ENCODE data around the gene GTF2E1.
A peak's percentile ranks its signal among the peaks of the same experiment; 100 is the strongest.
"Not testable (repeated sequence)": the region's sequence is repeated elsewhere in the genome, so short reads cannot be mapped to it uniquely, and the experiment has no call there.

GTF2E1 gene

GRCh38 chr3:120753810-120754209, 11.3 kb downstream of the GTF2E1 start:
- no peak for DNase-seq (ENCODE audit: low read depth)
- H3K4me3 ChIP-seq (ENCODE audit: low read depth, low read length): no peak overlapping the region
- TF ChIP-seq CTCF (IDR thresholded peaks at IDR 0.05; ENCODE audit: insufficient read depth, low read depth, low read length, missing control alignments): no peak

GRCh38 chr3:120756061-120756460, 13.5 kb downstream of the GTF2E1 start:
- no peak for DNase-seq (ENCODE audit: low read depth)
- H3K4me3 ChIP-seq (ENCODE audit: low read depth, low read length): no peak overlapping the region
- TF ChIP-seq CTCF (IDR thresholded peaks at IDR 0.05; ENCODE audit: insufficient read depth, low read depth, low read length, missing control alignments): no peak

- not testable (repeated sequence) for DNase-seq (ENCODE audit: low read depth)
Observed at GRCh38 chr3:120758551-120758950, 16.0 kb downstream of the GTF2E1 start.

GRCh38 chr3:120762615-120763014, 20.1 kb downstream of the GTF2E1 start:
- DNase-seq (ENCODE audit: low read depth): no peak
- H3K4me3 ChIP-seq (ENCODE audit: low read depth, low read length): no peak overlapping the region
- no peak for TF ChIP-seq CTCF (IDR thresholded peaks at IDR 0.05; ENCODE audit: insufficient read depth, low read depth, low read length, missing control alignments)

More at GRCh38 chr3:120758551-120758950, 16.0 kb downstream of the GTF2E1 start:
- not testable (repeated sequence) for H3K4me3 ChIP-seq (ENCODE audit: low read depth, low read length)

- DNase-seq (ENCODE audit: low read depth): peak; percentile 46
- no peak overlapping the region; the same call in 1 of the 2 replicates for H3K4me3 ChIP-seq (ENCODE audit: low read depth, low read length)
- TF ChIP-seq CTCF (IDR thresholded peaks at IDR 0.05; ENCODE audit: insufficient read depth, low read depth, low read length, missing control alignments): no peak
Observed at GRCh38 chr3:120763601-120764000, 21.1 kb downstream of the GTF2E1 start.

GRCh38 chr3:120764206-120764605, 21.7 kb downstream of the GTF2E1 start:
- no peak for DNase-seq (ENCODE audit: low read depth)
- no peak for TF ChIP-seq CTCF (IDR thresholded peaks at IDR 0.05; ENCODE audit: insufficient read depth, low read depth, low read length, missing control alignments)
- no peak overlapping the region for H3K4me3 ChIP-seq (ENCODE audit: low read depth, low read length)

- TF ChIP-seq CTCF (IDR thresholded peaks at IDR 0.05; ENCODE audit: insufficient read depth, low read depth, low read length, missing control alignments): no peak
- DNase-seq (ENCODE audit: low read depth): peak; percentile 39
- peak overlapping the region; percentile 25; the same call in 1 of the 2 replicates for H3K4me3 ChIP-seq (ENCODE audit: low read depth, low read length)
Observed at GRCh38 chr3:120765830-120766493, 23.4 kb downstream of the GTF2E1 start.

Measured in GM12865 (cell line).